GM03348 (cell line): ENCODE measurements around the gene DUSP22.

Experiments
- DNase-seq: peaks from one replicate; pipeline ENCODE4 v3.0.0; 2012; ENCODE audit warnings: low spot score

DUSP22 gene

DNA sequence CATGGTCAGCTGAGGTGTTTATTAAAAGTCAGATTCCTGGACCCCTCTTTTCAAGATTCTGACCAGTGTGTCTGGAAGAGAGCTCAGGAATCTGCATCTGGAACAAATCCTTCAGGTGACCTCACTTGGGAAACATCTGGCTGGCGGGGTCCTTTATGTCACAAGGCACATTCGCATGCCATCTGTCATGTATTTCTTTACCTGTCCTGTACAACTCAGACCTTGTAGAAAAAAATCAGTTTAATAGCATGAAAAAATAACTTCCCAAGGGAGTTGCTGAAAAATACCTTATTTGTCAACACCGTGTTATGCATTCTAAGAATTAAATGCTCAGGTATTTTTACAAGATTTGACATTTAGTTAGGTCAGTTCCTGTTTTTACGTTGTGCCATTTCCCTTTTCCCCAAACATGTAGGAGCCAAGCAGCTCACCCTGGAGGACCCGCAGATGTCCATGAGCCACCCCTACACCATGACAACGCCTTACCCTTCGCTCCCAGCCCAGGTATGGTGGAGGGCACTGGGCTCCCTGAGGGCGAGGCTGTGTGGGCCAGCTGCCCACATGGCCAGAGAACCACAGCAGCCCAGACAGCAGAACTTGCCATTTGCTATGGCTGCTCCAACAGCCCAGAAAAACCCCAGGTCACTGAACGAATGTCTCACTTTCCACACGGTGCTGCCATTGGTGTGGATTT is 103.3 kb downstream of the DUSP22 start:
- no peak for DNase-seq

GRCh38 chr6:396126-396520 is 103.8 kb downstream of the DUSP22 start:
- DNase-seq = no peak

DNA sequence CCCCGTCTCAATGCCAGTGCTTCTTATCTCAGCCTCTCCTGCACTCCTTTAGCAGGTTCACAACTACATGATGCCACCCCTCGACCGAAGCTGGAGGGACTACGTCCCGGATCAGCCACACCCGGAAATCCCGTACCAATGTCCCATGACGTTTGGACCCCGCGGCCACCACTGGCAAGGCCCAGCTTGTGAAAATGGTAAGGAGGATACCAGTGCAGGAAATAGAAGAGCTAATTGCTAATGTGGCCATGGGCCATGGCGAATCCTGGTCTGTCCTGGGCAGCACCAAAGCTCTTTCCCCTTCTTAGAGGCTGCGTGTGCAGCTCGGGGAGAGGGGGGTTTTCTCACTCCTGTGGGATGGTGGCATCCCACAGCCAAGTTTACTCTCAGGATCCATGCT is 104.8 kb downstream of the DUSP22 start:
- DNase-seq = no peak

- DNase-seq = no peak
These were observed 105.3 kb downstream of the DUSP22 start for GRCh38 chr6:397604-398003.

- DNase-seq = no peak
These were observed 105.8 kb downstream of the DUSP22 start for GRCh38 chr6:398065-398464.

DNA sequence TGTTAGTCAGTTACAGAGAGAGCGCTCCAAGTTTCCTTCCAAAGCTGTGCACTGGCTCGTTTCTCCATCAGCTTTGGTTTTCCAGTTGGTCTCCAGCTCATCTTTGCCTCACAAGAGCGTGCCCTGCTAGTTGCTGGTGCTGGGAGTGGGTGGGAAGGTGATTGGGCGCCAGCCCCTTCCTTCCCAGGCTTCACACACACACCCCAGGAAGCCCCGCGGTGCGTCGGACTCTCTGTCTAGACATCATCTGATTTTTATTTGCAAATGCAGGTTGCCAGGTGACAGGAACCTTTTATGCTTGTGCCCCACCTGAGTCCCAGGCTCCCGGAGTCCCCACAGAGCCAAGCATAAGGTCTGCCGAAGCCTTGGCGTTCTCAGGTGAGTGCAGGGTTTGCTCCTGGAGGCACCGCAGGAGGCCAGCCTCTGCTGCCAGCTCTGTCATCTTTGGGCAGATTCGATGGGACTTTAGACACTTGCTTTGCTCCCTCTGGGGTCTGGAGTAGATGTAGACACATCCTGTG is 106.3 kb downstream of the DUSP22 start:
- no peak for DNase-seq

- no peak for DNase-seq
These were observed 107.7 kb downstream of the DUSP22 start for GRCh38 chr6:399785-400534.

DNA sequence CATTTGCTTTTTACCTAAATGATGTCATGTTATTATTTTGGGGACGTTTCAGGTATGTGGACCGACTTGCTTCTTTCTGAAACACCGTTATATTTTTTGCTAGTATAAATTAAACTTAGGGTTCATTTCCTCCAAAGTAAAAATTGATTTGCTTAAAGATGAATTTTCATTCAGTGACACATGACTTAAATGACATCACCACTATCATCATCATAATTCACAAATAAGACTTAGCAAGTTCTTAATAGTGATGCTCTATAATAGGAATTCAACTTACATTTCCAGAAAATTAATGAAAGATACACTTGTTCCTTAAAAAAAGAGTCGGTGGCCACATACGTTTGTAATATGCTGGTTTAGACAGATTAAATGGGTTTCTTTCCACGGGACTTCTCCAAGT is 108.5 kb downstream of the DUSP22 start:
- DNase-seq = no peak
